ENCODE results near the gene ERC1. TPM values are rescaled to one million over a fixed set of nuclear protein-coding genes. Genes with fewer than 3 reads are reported as not detected.
"Not testable (repeated sequence)": the region's sequence is repeated elsewhere in the genome, so short reads cannot be mapped to it uniquely, and the experiment has no call there.

Gene ERC1
- total RNA-seq, 1 donor from 2014 or later, result 32.5 TPM

GRCh38 chr12:1022032-1022970 is 31.3 kb downstream of the ERC1 start:
- DNase-seq (ENCODE audit: low read depth in 2 of 2), result no peak

- no peak for DNase-seq (ENCODE audit: low read depth in 2 of 2)
Observed at GRCh38 chr12:1030779-1031178, 39.8 kb downstream of the ERC1 start.

- no peak for DNase-seq (ENCODE audit: low read depth in 2 of 2)
Observed at GRCh38 chr12:1034243-1034642, 43.2 kb downstream of the ERC1 start.

- DNase-seq (ENCODE audit: low read depth in 2 of 2), result no peak
Observed at GRCh38 chr12:1034751-1035457, 43.9 kb downstream of the ERC1 start.

- no peak for DNase-seq (ENCODE audit: low read depth in 2 of 2)
Observed at GRCh38 chr12:1041478-1041877, 50.5 kb downstream of the ERC1 start.

GRCh38 chr12:1044199-1044598 is 53.2 kb downstream of the ERC1 start:
- DNase-seq (ENCODE audit: low read depth in 2 of 2), result peak in 1 of 2 donors; percentile 39

- DNase-seq (ENCODE audit: low read depth in 2 of 2), result peak; percentile 54 to 56
Observed at GRCh38 chr12:1044696-1045095, 53.7 kb downstream of the ERC1 start.

GRCh38 chr12:1046727-1047126 is 55.7 kb downstream of the ERC1 start:
- peak; percentile 70 to 90 for DNase-seq (ENCODE audit: low read depth in 2 of 2)

- peak; percentile 55 to 63 for DNase-seq (ENCODE audit: low read depth in 2 of 2)
Observed at GRCh38 chr12:1047898-1048660, 57.1 kb downstream of the ERC1 start.

- DNase-seq (ENCODE audit: low read depth in 2 of 2), result peak in 1 of 2 donors; percentile 8
Observed at GRCh38 chr12:1050059-1050707, 59.2 kb downstream of the ERC1 start.

GRCh38 chr12:1051672-1052071 is 60.6 kb downstream of the ERC1 start:
- DNase-seq (ENCODE audit: low read depth in 2 of 2), result not testable (repeated sequence)

GRCh38 chr12:1053690-1054089 is 62.7 kb downstream of the ERC1 start:
- no peak for DNase-seq (ENCODE audit: low read depth in 2 of 2)

GRCh38 chr12:1054117-1054870 is 63.3 kb downstream of the ERC1 start:
- DNase-seq (ENCODE audit: low read depth in 2 of 2), result peak in 1 of 2 donors; percentile 54

- no peak for DNase-seq (ENCODE audit: low read depth in 2 of 2)
Observed at GRCh38 chr12:1056390-1056789, 65.4 kb downstream of the ERC1 start.

GRCh38 chr12:1058423-1058822 is 67.4 kb downstream of the ERC1 start:
- no peak for DNase-seq (ENCODE audit: low read depth in 2 of 2)

GRCh38 chr12:1059162-1059561 is 68.1 kb downstream of the ERC1 start:
- no peak for DNase-seq (ENCODE audit: low read depth in 2 of 2)

- no peak for DNase-seq (ENCODE audit: low read depth in 2 of 2)
Observed at GRCh38 chr12:1063852-1064251, 72.8 kb downstream of the ERC1 start.

GRCh38 chr12:1064317-1064716 is 73.3 kb downstream of the ERC1 start:
- DNase-seq (ENCODE audit: low read depth in 2 of 2), result no peak

- no peak for DNase-seq (ENCODE audit: low read depth in 2 of 2)
Observed at GRCh38 chr12:1065629-1066028, 74.6 kb downstream of the ERC1 start.

- DNase-seq (ENCODE audit: low read depth in 2 of 2), result peak in 1 of 2 donors; percentile 17
Observed at GRCh38 chr12:1069846-1070245, 78.8 kb downstream of the ERC1 start.

- DNase-seq (ENCODE audit: low read depth in 2 of 2), result no peak
Observed at GRCh38 chr12:1071182-1071581, 80.2 kb downstream of the ERC1 start.

Measured in lung microvascular endothelial cell (primary cell).